ENCODE data around the gene RNASEH2A.

DNA sequence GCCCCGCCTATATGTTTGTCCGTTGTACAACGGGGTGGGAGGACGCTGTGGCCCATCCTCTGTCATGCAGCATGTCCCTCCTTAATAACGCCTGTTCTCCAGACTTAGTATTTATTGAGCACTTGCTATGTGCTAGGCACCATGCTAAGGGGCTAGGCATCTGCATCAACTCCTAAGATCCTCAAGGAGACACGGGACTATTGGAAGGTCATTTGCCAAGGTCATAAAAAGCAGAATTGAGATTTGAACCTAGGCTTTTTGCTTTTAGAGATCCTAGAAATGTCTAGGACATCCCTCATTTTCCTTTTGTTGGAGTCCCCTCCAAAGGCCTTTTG lies 30.1 kb downstream of the RNASEH2A start:
- TF ChIP-seq, protein P1, sequence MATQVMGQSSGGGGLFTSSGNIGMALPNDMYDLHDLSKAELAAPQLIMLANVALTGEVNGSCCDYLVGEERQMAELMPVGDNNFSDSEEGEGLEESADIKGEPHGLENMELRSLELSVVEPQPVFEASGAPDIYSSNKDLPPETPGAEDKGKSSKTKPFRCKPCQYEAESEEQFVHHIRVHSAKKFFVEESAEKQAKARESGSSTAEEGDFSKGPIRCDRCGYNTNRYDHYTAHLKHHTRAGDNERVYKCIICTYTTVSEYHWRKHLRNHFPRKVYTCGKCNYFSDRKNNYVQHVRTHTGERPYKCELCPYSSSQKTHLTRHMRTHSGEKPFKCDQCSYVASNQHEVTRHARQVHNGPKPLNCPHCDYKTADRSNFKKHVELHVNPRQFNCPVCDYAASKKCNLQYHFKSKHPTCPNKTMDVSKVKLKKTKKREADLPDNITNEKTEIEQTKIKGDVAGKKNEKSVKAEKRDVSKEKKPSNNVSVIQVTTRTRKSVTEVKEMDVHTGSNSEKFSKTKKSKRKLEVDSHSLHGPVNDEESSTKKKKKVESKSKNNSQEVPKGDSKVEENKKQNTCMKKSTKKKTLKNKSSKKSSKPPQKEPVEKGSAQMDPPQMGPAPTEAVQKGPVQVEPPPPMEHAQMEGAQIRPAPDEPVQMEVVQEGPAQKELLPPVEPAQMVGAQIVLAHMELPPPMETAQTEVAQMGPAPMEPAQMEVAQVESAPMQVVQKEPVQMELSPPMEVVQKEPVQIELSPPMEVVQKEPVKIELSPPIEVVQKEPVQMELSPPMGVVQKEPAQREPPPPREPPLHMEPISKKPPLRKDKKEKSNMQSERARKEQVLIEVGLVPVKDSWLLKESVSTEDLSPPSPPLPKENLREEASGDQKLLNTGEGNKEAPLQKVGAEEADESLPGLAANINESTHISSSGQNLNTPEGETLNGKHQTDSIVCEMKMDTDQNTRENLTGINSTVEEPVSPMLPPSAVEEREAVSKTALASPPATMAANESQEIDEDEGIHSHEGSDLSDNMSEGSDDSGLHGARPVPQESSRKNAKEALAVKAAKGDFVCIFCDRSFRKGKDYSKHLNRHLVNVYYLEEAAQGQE (IDR thresholded peaks at IDR 0.05; ENCODE audit: insufficient read depth in 1 of 2, low read depth in 2 of 2, low read length in 2 of 2) = no peak
- TF ChIP-seq POLR2AphosphoS5 (IDR thresholded peaks at IDR 0.05; ENCODE audit: low read depth, low read length) (no peak), FOXP2 (optimal IDR thresholded peaks at IDR 0.05; ENCODE audit: borderline replicate concordance, extremely low read depth, extremely low read length, insufficient read depth) (no peak)
